ENCODE data around the gene GNG4.

Gene GNG4

DNA sequence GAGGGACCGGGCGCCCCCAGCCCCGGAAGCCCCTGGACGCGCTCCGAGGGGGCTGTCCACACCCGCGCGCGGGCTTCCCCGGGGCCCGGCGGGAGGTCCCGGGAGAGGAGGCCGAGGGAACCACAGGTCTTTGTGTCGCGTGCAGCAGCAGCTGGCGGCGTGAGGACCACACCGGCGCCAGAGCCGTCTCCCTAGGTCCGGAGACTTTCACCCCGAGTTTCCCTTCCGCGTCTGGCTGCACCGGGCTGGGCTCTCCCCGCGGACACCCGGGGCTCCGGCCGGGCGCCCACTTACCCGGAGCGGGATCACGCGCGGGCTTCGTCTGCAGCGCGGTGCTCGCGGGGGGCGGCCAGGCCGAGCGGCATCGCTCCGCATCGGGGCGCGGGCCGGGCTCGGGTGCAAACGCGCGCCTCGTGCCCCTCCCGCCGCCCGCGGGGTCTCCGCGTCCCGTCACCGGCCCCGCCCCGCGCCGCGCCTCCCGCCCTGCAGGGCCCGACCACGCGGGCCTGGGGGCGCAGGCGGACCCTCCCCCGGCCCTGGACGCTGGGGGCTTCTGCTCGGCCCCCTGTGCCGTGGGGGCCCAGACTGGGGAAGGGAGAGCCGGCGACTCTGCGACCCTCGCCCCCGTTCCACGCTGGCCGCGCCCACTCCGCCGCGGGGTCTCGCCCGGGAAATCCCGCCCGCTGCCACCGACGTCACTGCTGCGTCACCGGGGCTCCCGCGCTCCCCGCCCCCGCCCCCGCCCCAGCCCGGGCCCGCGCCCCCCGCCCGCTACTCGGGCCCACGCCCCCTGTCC is at the start of gene GNG4:
GNG4 (minus strand) TSS at position 417 of the 796 bp plus-strand sequence. CDS start 65,946 bp downstream, outside the sequence.
- DNase-seq: no peak

- DNase-seq: no peak
Measured at GRCh38 chr1:235697508-235697907, 47.9 kb upstream of the GNG4 start.

- DNase-seq: no peak
Measured at GRCh38 chr1:235689356-235689755, 39.8 kb upstream of the GNG4 start.

GRCh38 chr1:235688096-235688495 is 38.5 kb upstream of the GNG4 start:
- DNase-seq: no peak

- no peak for DNase-seq
Measured at GRCh38 chr1:235683653-235684052, 34.1 kb upstream of the GNG4 start.

DNA sequence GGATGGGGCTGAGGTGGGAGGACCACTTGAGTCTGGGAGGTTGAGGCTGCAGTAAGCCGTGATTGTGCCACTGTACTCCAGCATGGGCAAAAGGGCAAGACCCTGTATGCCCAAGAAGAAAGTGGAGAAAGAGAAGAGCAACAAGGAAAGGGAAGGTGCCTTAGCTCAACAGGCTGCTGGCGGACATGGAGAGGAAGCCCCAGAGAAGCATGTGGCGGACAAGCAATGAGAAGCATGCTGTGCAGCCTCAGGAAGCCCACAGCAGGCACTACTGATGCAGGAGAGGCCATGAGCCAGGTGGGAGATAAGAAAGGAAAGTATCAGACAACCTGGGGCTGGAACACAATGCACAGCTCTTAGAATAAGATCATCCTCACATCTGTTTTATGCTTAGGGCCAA is 32.6 kb upstream of the GNG4 start:
- DNase-seq: no peak

DNA sequence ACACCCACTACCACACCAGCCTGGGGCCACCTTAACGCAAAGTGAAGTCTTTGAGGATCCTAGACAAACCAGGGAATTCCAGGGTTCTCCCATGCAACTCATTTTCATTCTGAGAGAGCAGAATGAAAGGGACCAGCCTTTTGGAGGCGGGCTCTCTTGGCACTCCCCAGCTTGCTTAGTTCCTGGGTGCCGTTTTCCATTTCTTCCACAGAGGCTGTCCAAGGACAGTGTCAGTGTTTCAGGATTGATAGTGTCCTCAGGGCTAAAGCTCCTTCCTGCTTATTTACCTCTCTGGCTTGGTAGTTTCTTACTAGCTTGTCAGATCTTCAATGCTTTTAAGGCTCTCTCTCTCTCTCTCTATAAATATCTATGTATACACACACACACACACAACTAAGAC is 30.1 kb upstream of the GNG4 start:
- no peak for DNase-seq

DNA sequence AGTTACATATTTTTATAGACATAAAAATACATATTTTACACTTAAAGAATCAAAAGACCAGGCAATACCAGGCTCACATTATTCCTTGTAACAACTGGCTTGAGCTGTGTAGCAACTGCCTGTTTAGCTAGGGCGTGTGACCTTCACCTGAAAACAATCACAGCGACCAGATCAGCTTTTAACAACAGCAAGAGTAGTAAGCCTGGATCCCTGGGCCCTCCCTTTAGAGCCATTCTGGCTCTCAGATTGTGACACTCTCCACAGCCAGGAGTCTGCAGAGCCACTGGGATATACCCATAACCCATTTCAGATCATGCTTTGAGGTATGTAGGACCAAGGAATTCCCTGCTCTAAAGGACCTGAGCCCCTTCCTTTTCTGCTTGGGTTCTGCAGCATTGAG is 29.4 kb upstream of the GNG4 start:
- DNase-seq: no peak

GRCh38 chr1:235675152-235675890 is 25.7 kb upstream of the GNG4 start:
- peak; percentile 17 for DNase-seq

DNA sequence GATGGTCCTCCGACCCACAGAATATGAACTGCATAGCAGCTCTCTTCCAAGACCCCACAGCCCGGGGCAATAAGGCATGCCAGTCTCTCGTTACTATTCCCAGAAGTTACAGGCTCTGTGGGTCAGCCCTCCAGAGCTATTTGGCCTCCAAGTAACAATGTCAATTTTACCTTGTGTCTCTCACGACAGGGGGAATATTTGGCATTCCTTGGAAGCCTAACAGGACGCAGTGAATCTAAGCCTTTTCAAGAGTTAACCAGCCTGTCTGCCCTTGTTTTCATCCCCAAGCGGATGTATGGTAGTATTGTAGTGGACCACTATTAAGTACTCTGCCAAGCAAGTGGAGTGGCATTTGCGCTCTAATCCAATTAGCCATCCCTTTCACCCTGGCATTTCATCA is 24.4 kb upstream of the GNG4 start:
- DNase-seq: no peak

DNA sequence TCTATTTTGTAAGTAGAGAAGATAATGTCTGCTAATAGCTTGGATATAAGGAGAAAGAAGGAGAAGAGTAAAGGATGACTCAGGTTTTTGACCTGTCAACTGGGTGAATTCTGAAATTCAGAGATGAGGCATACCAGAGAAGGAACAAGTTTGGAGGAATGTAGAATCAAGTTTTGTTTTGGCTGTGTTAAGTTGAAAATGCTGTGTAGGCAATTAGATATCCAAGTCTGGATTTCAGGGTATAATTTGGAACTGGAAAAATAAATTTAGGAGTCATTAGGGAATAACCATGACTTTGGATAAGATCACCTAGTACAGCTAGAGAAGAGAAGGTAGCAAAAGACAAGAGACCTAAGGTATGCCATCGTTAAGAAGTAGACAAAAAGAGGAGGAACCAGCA is 22.4 kb upstream of the GNG4 start:
- DNase-seq: no peak

GRCh38 chr1:235670157-235670776 is 20.7 kb upstream of the GNG4 start:
- DNase-seq: peak; percentile 24

GRCh38 chr1:235669277-235669676 is 19.7 kb upstream of the GNG4 start:
- no peak for DNase-seq

DNA sequence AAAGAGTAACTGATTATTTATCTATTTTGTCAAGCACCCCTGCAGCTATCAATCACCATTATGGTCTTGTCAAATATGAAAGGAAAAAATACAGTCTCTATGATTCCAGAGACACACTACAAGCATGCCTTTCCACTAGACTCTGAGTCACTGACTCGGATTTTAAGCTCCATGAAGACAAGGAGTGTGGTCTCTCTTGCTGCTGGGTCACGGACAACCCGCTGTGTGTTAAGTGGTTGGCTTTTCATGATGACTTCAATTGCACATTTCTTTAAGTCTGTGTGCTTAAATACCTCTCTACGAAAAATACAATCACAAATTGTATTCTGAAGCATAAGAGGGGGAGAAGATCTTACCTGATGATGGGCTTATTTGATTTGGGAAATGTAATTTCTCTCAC is 14.0 kb upstream of the GNG4 start:
- DNase-seq: no peak

DNA sequence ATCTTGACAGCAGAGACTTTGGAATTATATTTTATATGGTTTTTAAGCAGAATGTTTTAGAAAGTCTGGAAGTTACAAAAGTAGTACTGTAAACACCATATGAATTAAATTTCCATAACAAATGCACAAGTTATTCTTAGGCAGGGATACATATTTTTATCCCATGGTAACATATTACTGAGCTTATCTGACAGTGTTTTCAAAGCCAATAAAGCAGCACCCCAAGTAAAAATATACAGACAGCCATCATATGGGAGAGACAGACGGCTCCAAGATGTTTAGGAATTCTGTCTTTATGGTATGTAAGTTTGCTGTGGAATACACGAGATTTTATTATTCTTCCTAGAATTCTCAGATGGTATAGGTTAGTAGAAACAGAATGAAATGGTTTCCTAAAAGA is 12.0 kb upstream of the GNG4 start:
- no peak for DNase-seq

DNA sequence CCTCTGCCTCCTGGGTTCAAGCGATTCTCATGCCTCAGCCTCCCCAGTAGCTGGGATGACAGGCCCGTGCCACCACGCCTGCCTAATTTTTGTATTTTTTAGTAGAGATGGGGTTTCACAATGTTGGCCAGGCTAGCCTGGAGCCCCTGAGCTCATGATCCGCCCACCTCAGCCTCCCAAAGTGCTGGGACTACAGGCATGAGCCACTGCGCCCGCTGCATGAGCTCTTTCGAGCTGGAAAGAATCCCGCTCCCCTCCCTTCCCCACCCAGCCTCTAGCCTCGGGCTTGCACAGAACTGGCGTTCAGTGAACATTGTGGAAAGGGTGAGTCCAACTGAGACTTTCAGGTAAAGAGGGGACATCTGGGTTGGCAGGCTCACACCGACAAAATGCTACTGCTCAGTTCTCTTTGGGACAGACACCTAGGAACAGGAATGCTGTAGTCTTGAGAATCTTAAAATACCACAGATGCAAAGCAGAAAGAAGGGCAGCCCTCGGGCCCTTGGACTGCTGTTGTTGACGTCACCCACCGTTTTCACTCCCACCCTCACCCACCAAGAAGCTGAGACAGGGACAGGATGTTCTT is 9.7 kb upstream of the GNG4 start:
- DNase-seq: no peak

GRCh38 chr1:235657747-235658526 is 8.4 kb upstream of the GNG4 start:
- DNase-seq: no peak

DNA sequence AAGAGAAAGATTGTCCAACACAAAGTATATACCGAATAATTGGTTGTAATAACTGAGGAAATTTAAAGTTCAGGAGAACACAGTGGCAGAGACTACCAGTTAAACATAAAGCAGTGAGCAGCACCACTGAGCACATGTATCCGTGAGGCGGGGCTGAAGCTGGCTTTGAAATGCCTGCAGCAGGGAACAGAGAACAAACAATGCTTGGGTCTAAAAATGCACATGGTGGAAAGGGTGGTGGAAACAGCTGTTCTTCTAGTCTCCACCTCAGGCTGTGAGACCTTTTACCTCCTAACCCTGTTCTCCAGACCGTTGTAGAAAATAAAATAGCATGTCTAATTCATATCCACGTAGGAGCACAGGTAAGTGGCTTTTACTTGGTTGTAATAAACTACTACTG is 7.7 kb upstream of the GNG4 start:
- no peak for DNase-seq

- DNase-seq: no peak
Measured at GRCh38 chr1:235652364-235652763, 2.8 kb upstream of the GNG4 start.

DNA sequence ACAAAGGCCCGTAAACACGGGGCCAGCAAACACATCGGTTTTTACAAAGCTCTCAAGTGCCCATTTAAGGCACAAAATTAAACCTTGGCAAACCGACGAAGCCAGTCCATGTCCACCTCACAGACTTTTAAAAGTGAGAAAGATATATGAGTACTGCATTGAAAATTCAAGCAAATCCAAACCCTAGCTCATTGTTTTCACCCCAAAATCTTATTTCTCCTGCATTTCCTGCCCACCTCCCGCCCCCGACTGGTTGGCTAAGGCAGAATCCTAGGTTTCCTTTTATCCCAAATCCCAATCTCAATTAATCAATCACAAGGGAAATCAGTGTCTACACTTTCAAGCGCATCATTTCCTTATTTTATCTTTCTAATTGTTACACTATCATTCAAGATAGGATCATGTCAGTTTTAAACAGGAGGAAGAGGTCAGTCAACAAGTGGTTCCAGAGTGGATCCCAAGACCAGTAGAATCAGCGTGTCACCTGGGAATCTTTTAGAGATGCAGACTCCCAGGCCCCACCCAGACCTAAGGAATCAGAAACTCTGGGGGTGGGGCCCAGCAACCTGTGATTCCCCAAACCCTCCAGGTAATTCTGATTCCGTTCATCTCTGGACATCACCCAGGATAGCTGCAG is 1.7 kb upstream of the GNG4 start:
- DNase-seq: no peak

GRCh38 chr1:235650341-235651169 is 971 bp upstream of the GNG4 start:
- DNase-seq: no peak

All from MV-4-11 (cell line).